ENCODE measurements around the gene HACD1.

Gene HACD1

GRCh38 chr10:17564911-17565310 is 52.3 kb downstream of the HACD1 start:
- DNase-seq = no peak

GRCh38 chr10:17563452-17563851 is 53.7 kb downstream of the HACD1 start:
- no peak for DNase-seq

DNA sequence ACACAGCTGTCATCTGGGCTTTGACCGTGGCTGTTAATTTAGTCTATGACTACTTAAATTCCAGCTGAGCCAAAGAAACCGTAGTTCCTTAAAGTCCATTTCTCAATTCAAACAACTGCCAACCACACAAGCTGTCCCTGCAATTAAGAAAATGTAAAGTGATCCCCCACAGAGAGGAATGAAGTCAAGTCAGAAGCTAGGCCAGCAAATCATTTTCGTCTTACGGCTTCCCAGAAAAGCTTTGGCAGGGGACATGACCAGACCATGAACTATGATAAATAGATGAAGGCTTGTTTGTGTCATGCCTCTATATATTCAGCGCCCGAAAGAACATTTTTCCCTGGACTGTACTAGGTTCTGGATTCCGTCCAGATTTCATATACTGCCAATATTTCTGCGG is 54.6 kb downstream of the HACD1 start:
- DNase-seq = no peak

DNA sequence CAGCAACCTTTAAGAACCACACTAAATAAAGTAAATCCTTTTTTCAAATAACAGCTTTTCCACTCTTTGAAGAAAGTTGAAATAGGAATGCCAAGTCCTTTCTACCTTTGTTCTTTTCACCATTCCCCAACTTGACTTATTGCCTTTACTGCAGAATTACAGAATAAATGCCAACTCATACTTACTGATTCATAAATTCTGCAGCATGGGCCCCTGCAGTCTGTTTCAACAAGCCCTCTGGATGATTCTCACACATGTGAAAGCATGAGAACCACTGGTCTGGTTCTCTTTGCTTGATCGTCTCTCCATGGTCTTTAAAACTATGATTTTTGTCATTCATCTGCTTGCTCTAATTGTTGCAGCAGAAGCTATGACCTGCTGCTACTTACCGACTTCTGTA is 56.1 kb downstream of the HACD1 start:
- DNase-seq = no peak

- DNase-seq = no peak
Observed at GRCh38 chr10:17557459-17557858, 59.7 kb downstream of the HACD1 start.

DNA sequence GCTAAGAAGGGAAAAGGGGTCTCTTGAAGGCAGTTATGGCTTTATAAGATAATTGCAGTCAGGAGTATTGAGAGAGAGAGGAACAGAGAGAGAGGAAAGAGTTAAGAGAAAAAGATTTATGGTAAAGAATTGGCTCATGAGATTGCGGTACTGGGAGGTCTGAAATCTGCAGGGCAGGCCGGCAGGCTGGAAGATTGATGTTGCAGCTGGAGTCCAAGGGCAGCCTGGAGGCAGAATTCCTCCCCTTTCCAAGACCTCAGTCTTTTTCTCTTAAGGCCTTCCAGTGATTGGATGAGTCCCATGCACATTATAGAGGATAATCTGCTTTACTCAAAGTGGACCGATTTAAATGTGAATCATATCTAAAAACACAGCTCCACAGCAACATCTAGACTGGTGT is 68.4 kb downstream of the HACD1 start:
- DNase-seq = no peak

- DNase-seq = no peak
Observed at GRCh38 chr10:17548162-17548561, 69.0 kb downstream of the HACD1 start.

DNA sequence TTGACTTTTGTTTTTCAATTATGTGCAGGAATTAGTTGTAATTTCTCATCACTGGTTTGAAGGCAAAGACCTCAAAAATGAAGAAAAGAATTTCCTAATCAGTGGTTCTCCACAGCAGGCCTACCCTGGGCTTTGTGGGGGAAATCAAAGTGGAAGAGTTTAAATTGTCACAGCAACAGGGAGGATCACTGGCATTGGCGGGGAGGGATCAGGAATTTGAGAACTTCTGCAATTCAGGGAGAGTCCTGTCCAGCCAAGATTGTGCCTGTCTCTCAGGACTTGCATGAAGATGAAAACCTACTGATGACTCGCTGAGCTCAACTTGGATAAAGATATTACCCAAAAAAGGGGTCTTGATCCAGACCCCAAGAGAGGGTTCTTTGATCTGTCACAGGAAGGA is 70.1 kb downstream of the HACD1 start:
- no peak for DNase-seq

- DNase-seq = no peak
Observed at GRCh38 chr10:17544465-17544864, 72.7 kb downstream of the HACD1 start.

Measured in NK-92 treated with Interleukin-12 subunit alpha and Interleukin-12 subunit beta, amount 100 ng/mL, for 24 hours (cell line).